HepG2 (cell line): ENCODE data around the gene SDK1. TPM values are rescaled to one million over a fixed set of nuclear protein-coding genes. Genes with fewer than 3 reads are reported as not detected.

Experiments used
- ATAC-seq: fragments of 200-7000 bp; cut with Tn5 transposase; 3 replicates; pipeline ENCODE4 v1.9.1; 2020; ENCODE audit warnings: mild to moderate bottlenecking, moderate library complexity
- BruUV-seq: library from RNA; stranded (reverse); fragments of 400-500 nt; replicated peaks from 2 replicates; lab custom pipeline; 2021; lab: Mats Ljungman, UMichigan
- CTCF ChIA-PET: fragments of 300-600 bp; formaldehyde crosslinking; extraction: SDS; loops from one replicate; lab custom pipeline; 2021; ENCODE audit warnings: low total read pairs, inconsistent platforms, low intra/inter-chr PET ratio; lab: Yijun Ruan, JAX
- POLR2A ChIA-PET: fragments of 350-600 bp; sonication (Branson Sonifier 250); formaldehyde crosslinking; loops from one replicate; lab custom pipeline; 2020; ENCODE audit warnings: antibody characterized with exemption, inconsistent platforms; lab: Yijun Ruan, JAX
- DNase-seq: peaks from one replicate; pipeline ENCODE4 v3.0.0-alpha.2; 2015; ENCODE audit warnings: low spot score
- FAIRE-seq: peaks from 3 replicates; lab custom pipeline; 2011; peaks lifted over from hg19 to GRCh38; lab: Jason Lieb, UNC
- H2AFZ ChIP-seq: one replicate; pipeline ENCODE4 v1.6.1; 2011; ENCODE audit warnings: low read length, inconsistent platforms
- H3K27ac ChIP-seq: fragments of 300-600 bp; 3 replicates; pipeline ENCODE4 v1.8.0; 2011; ENCODE audit warnings: mixed run types, mild to moderate bottlenecking, mixed read lengths, low read length, inconsistent platforms; ENCODE audit not compliant: insufficient read depth; ENCODE audit errors: extremely low read length
- H3K27me3 ChIP-seq, 2 experiments: fragments of 200-600 bp in 1 of 2; 2 replicates in 1 of 2; 3 replicates in 1 of 2; pipeline versions ENCODE4 v1.6.0 to v1.8.0; 2011; ENCODE audit warnings: low read length in 2 of 2, mild to moderate bottlenecking in 2 of 2, moderate library complexity in 2 of 2, inconsistent platforms in 1 of 2; ENCODE audit not compliant: insufficient read depth in 2 of 2, control insufficient read depth in 1 of 2
- H3K36me3 ChIP-seq, 2 experiments: fragments of 200-600 bp in 1 of 2; replicated peaks in 1 of 2; 2 replicates in 1 of 2; 3 replicates in 1 of 2; pipeline versions ENCODE4 v1.5.1 to v1.8.0; 2011; ENCODE audit warnings: low read length in 2 of 2, inconsistent platforms in 1 of 2; ENCODE audit not compliant: insufficient read depth in 2 of 2, control insufficient read depth in 1 of 2
- H3K4me1 ChIP-seq: 2 replicates; pipeline ENCODE4 v1.5.1; 2012; ENCODE audit warnings: low read length, inconsistent platforms; ENCODE audit not compliant: insufficient read depth
- H3K4me2 ChIP-seq: 2 replicates; pipeline ENCODE4 v1.6.0; 2011; ENCODE audit warnings: low read depth, low read length, inconsistent platforms
- H3K4me3 ChIP-seq, 3 experiments: fragments of 200-600 bp in 1 of 3; sonication (generic), shearing (Covaris generic) in 1 of 3; replicated peaks in 1 of 3; 2 replicates each; pipeline ENCODE4 v1.5.1; 2011 to 2016; ENCODE audit warnings: low read length in 3 of 3, inconsistent platforms in 2 of 3, low read depth in 2 of 3, mild to moderate bottlenecking in 2 of 3, control low read depth in 1 of 3, mixed read lengths in 1 of 3; ENCODE audit not compliant: insufficient read depth in 1 of 3
- H3K79me2 ChIP-seq: one replicate; pipeline ENCODE4 v1.6.1; 2011; ENCODE audit warnings: low read length, inconsistent platforms; ENCODE audit not compliant: insufficient read depth
- H3K9ac ChIP-seq: 2 replicates; pipeline ENCODE4 v1.6.0; 2011; ENCODE audit warnings: mild to moderate bottlenecking, low read depth, low read length, inconsistent platforms; ENCODE audit not compliant: insufficient read depth
- H3K9me3 ChIP-seq: 2 replicates; pipeline ENCODE4 v1.5.1; 2012; ENCODE audit warnings: mild to moderate bottlenecking, low read length
- H4K20me1 ChIP-seq: 2 replicates; pipeline ENCODE4 v1.6.0; 2011; ENCODE audit warnings: inconsistent platforms, mild to moderate bottlenecking, low read length, moderate library complexity; ENCODE audit not compliant: insufficient read depth
- CREBL2 ChIP-seq: sonication (generic); formaldehyde crosslinking; IDR thresholded peaks from 2 replicates; pipeline ENCODE4 v1.8.1; 2023; ENCODE audit warnings: missing genetic modification reagents, mild to moderate bottlenecking, borderline replicate concordance
- IKZF5 ChIP-seq: IDR thresholded peaks from 2 replicates; pipeline ENCODE4 v1.6.1; 2018; ENCODE audit warnings: missing genetic modification reagents, mild to moderate bottlenecking, missing compliant biosample characterization
- KLF15 ChIP-seq: sonication (generic); formaldehyde crosslinking; IDR thresholded peaks from 2 replicates; pipeline ENCODE4 v1.8.1; 2023; ENCODE audit warnings: borderline replicate concordance, mild to moderate bottlenecking, inconsistent platforms, missing genetic modification reagents, mixed read lengths
- MATR3 ChIP-seq: sonication (generic); formaldehyde crosslinking; IDR thresholded peaks from 2 replicates; pipeline ENCODE4 v1.4.0; 2020; ENCODE audit warnings: missing genetic modification reagents
- MIXL1 ChIP-seq: IDR thresholded peaks from 2 replicates; pipeline ENCODE4 v1.6.1; 2016
- POLR2G ChIP-seq: fragments of 200-400 bp; formaldehyde crosslinking; IDR thresholded peaks from 2 replicates; pipeline ENCODE4 v1.6.1; 2018; ENCODE audit warnings: mild to moderate bottlenecking, low read depth, low read length, moderate library complexity
- PTBP1 ChIP-seq: fragments of 200-400 bp; formaldehyde crosslinking; IDR thresholded peaks from 2 replicates; pipeline ENCODE4 v1.6.1; 2018; ENCODE audit warnings: low read length, low read depth; ENCODE audit not compliant: poor library complexity, severe bottlenecking
- SAFB2 ChIP-seq: sonication (generic); formaldehyde crosslinking; IDR thresholded peaks from 2 replicates; pipeline ENCODE4 v1.5.1; 2020; ENCODE audit warnings: missing genetic modification reagents, low read depth, mild to moderate bottlenecking, borderline replicate concordance
- SRY ChIP-seq: sonication (generic); formaldehyde crosslinking; IDR thresholded peaks from 2 replicates; pipeline ENCODE4 v1.8.0; 2022; ENCODE audit warnings: mild to moderate bottlenecking, missing genetic modification reagents
- YEATS2 ChIP-seq: sonication (generic); formaldehyde crosslinking; IDR thresholded peaks from 2 replicates; pipeline ENCODE4 v1.4.0; 2020; ENCODE audit warnings: missing genetic modification reagents, borderline replicate concordance
- YEATS4 ChIP-seq: sonication (generic); formaldehyde crosslinking; IDR thresholded peaks from 2 replicates; pipeline ENCODE4 v1.4.0; 2020; ENCODE audit warnings: missing genetic modification reagents, borderline replicate concordance
- ZNF17 ChIP-seq: sonication (generic); formaldehyde crosslinking; IDR thresholded peaks from 2 replicates; pipeline ENCODE4 v1.5.0; 2020; ENCODE audit warnings: mild to moderate bottlenecking, missing genetic modification reagents
- ZNF264 ChIP-seq: sonication (generic); formaldehyde crosslinking; IDR thresholded peaks from 2 replicates; pipeline ENCODE4 v1.4.0; 2020; ENCODE audit warnings: missing genetic modification reagents
- ZNF337 ChIP-seq: sonication (generic); formaldehyde crosslinking; IDR thresholded peaks from 2 replicates; pipeline ENCODE4 v1.5.1; 2020; ENCODE audit warnings: missing genetic modification reagents, low read depth, mild to moderate bottlenecking, borderline replicate concordance
- ZSCAN29 ChIP-seq: sonication (generic); formaldehyde crosslinking; conservative IDR thresholded peaks from 2 replicates; pipeline ENCODE4 v1.4.0; 2020; ENCODE audit warnings: mild to moderate bottlenecking, missing genetic modification reagents
- WGBS: methylation state at CpG from one replicate; pipeline ENCODE4 v1.1.6; 2017; ENCODE audit warnings: low lambda C conversion rate; 5-methylcytosine and 5-hydroxymethylcytosine counted together
- in situ Hi-C: cut with HindIII; loops from 2 replicates; pipeline ENCODE4 v1.10.0; 2017; ENCODE audit warnings: low pct_unique_long_range_greater_than_20kb; ENCODE audit not compliant: extremely low pct_ligation_motif_present
- intact Hi-C: fragments of 100-400 bp; cut with micrococcal nuclease; formaldehyde crosslinking; loops from one replicate; pipeline ENCODE4 v1.10.0; 2022; ENCODE audit not compliant: unreplicated experiment
- polyA plus RNA-seq, 8 experiments: library from polyadenylated mRNA; depleted of rRNA in 3 of 8; stranded (reverse) in 7 of 8; unstranded in 1 of 8; fragments of >200 nt; fragmentation: Illumina TruSeq in 4 of 8; extraction: Trizol in 4 of 8; gene quantifications; 2 replicates each; pipeline versions ENCODE4 v1.2.1 to v1.2.3, GENCODE V29; 2011 to 2016; ENCODE audit warnings: low read depth in 4 of 8, missing spikeins in 1 of 8, mixed read lengths in 1 of 8; ENCODE audit not compliant: insufficient read depth in 1 of 8
- total RNA-seq, 5 experiments: library from RNA; depleted of rRNA; stranded (reverse); fragments of >200 nt; fragmentation: Illumina TruSeq; extraction: Trizol; gene quantifications; 2 replicates each; pipeline ENCODE4 v1.2.3, GENCODE V29; 2016; ENCODE audit warnings: low read depth in 1 of 5

SDK1 gene
- total and polyA plus RNA-seq, 2 of the 13 experiments (the other 11 are each of a cell fraction or from before 2014, with no cell fraction given) = 0.35 to 2.4 TPM

GRCh38 chr7:3552499-3552898 is 251.4 kb downstream of the SDK1 start:
- POLR2A ChIA-PET = no interaction called here
- CTCF ChIA-PET = no interaction called here
- intact Hi-C loops = no loop called here
- Histone ChIP-seq H3K4me1 (no peaks in the 10 kb centered on the region), H3K27ac (no peak overlapping the region), H3K4me3 (no peak overlapping the region), H3K79me2 (no peaks in the 10 kb centered on the region), H3K36me3 (no peaks in the 10 kb centered on the region), H3K4me2 (no peak overlapping the region)
- DNase-seq = no peak
- in situ Hi-C loops = no loop called here
- 39% methylated on average over 1 of the region's 1 CpG for WGBS
- TF ChIP-seq PTBP1 = no peak
- no peak for TF ChIP-seq MIXL1 (CRISPR knock-in tag)
- TF ChIP-seq ZSCAN29 = no peak
- no peak for TF ChIP-seq CREBL2 (CRISPR knock-in tag)
- TF ChIP-seq ZNF264 (CRISPR knock-in tag) = no peak
- TF ChIP-seq YEATS4 (CRISPR knock-in tag) = no peak
- no peak for TF ChIP-seq POLR2G
- no peak for TF ChIP-seq SAFB2
- no peak for TF ChIP-seq MATR3 (CRISPR knock-in tag)
- no peak for TF ChIP-seq IKZF5 (CRISPR knock-in tag)
- no peak for TF ChIP-seq ZNF17 (CRISPR knock-in tag)
- no peak for TF ChIP-seq YEATS2 (CRISPR knock-in tag)
- no peak for TF ChIP-seq KLF15 (CRISPR knock-in tag)
- TF ChIP-seq SRY (CRISPR knock-in tag) = no peak
- TF ChIP-seq ZNF337 (CRISPR knock-in tag) = no peak
- TF ChIP-seq, all 625 proteins: peak for 0
- no peaks in the 10 kb centered on the region for H3K27me3 ChIP-seq
- FAIRE-seq = no peak
- BruUV-seq = no TSS peak
- no peak overlapping the region for H3K9ac ChIP-seq
- no peaks in the 10 kb centered on the region for H3K9me3 ChIP-seq
- no peak overlapping the region for H2AFZ ChIP-seq
- H4K20me1 ChIP-seq = no peaks in the 10 kb centered on the region
- no peak for ATAC-seq
